ENCODE data around the gene NPY4R2.
"Not testable (repeated sequence)": the region's sequence is repeated elsewhere in the genome, so short reads cannot be mapped to it uniquely, and the experiment has no call there.

GRCh38 chr10:47959677-47960076 lies 41.2 kb downstream of the NPY4R2 start:
- TF ChIP-seq CTCF, POLR2A (IDR thresholded peaks at IDR 0.05): not testable (repeated sequence)

Measured in prostate gland (tissue), 2 donors.